Smooth muscle cell (in vitro differentiated cells): ENCODE results near the gene SLC25A53. TPM values are rescaled to one million over a fixed set of nuclear protein-coding genes. Genes with fewer than 3 reads are reported as not detected.

Source experiments
- polyA plus RNA-seq: library from polyadenylated mRNA; unstranded; fragments of >200 nt; fragmentation: Nextera tagmentation; extraction: Ambion mirVana; gene quantifications from 2 replicates; pipeline ENCODE4 v1.2.1, GENCODE V29; 2016
- total RNA-seq: library from RNA; depleted of rRNA; stranded (reverse); fragments of >200 nt; gene quantifications from 2 replicates; pipeline ENCODE4 v1.2.3, GENCODE V29; 2014

SLC25A53 gene
- total and polyA plus RNA-seq, 2 experiments from 2014 or later: 0.18 to 3.4 TPM

Other genes starting within 250 kb of the SLC25A53 start
- gene TMSB15B, start 194.4 kb downstream of the SLC25A53 start, total RNA-seq: 3.8 and 8.2 TPM in 2 replicates
- gene TMSB15B, start 194.4 kb downstream of the SLC25A53 start, polyA plus RNA-seq: 19.2 and 19.6 TPM in 2 replicates
- not detected in 2 replicates for gene H2BW1, start 143.3 kb downstream of the SLC25A53 start, total RNA-seq
- not detected in 2 replicates for gene H2BW1, start 143.3 kb downstream of the SLC25A53 start, polyA plus RNA-seq
- 0.13 TPM in 1 of 2 replicates, not detected in the other for gene H2BW2, start 117.1 kb downstream of the SLC25A53 start, total RNA-seq
- not detected in 2 replicates for gene H2BW2, start 117.1 kb downstream of the SLC25A53 start, polyA plus RNA-seq
- gene TMSB15C, start 80.8 kb downstream of the SLC25A53 start, total RNA-seq: 0.63 and 6.3 TPM in 2 replicates
- 1.1 TPM in 2 replicates for gene TMSB15C, start 80.8 kb downstream of the SLC25A53 start, polyA plus RNA-seq
- 1.3 TPM in 1 of 2 replicates, not detected in the other for gene ZCCHC18, start 44.5 kb downstream of the SLC25A53 start, total RNA-seq
- gene ZCCHC18, start 44.5 kb downstream of the SLC25A53 start, polyA plus RNA-seq: 1.5 and 1.7 TPM in 2 replicates
- 16.2 and 19.6 TPM in 2 replicates for gene FAM199X, start 9.4 kb upstream of the SLC25A53 start, total RNA-seq
- gene FAM199X, start 9.4 kb upstream of the SLC25A53 start, polyA plus RNA-seq: 4.1 and 5.3 TPM in 2 replicates
- not detected in 2 replicates for gene ESX1, start 97.9 kb upstream of the SLC25A53 start, total RNA-seq
- gene ESX1, start 97.9 kb upstream of the SLC25A53 start, polyA plus RNA-seq: 0.17 TPM in 1 of 2 replicates, not detected in the other